Measurements from ENCODE around the gene GFI1.
"Not testable (repeated sequence)": the region's sequence is repeated elsewhere in the genome, so short reads cannot be mapped to it uniquely, and the experiment has no call there.

Gene GFI1

DNA sequence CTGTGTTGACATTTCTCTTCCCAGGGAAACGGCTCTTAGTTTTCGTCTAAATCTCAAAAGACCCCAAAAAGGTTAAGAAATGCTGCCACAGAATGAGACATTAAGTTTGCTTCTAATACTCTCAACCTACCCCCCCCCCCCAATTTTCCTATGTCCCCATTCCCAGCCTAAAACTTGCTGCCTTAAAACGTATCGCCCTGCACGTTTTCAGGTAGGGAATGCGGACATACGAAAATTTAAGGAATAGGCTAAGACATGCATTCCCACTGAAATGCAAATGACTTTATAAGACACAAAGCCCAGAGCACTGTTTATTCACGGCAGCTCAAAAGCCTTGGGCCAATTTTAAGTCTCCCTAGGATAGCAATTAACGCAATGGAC is 45.4 kb downstream of the GFI1 start:
- Mint-ChIP-seq H3K27ac (no peak overlapping the region), H3K27me3 (peaks cover 5% of the 10 kb centered on the region)

DNA sequence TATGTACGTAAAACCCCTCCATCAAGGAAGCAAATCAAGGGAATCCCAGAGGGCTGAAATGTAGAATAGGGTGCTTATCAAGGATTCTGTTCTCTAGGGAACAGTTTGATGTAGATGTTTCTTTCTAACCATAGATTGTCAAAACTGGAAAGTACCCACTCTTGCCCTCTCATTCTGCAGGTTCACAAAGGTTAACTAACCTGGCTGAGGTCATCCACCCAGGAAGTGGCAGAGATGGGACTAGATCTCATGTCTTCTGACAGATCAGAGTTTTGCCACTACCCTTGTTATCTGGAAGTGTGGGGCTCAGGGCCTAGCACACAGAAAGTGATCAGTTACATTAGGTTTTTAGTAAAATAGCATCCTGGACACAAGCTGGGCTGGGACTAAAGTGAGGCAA is 47.4 kb downstream of the GFI1 start:
- peaks cover 7% of the 10 kb centered on the region for H3K4me1 Mint-ChIP-seq
- no peaks in the 10 kb centered on the region for H3K27me3 Mint-ChIP-seq
- CTCF ChIA-PET, result no interaction called here
- no peaks in the 10 kb centered on the region for H3K9me3 Mint-ChIP-seq
- H3K4me3 Mint-ChIP-seq, result no peak overlapping the region
- DNase-seq, result no peak
- no peak overlapping the region for H3K27ac Mint-ChIP-seq
- no peaks in the 10 kb centered on the region for H3K36me3 Mint-ChIP-seq

More for the DNA sequence above, 45.4 kb downstream of the GFI1 start:
- Mint-ChIP-seq H3K9me3 (no peaks in the 10 kb centered on the region), H3K4me3 (no peak overlapping the region), H3K36me3 (no peaks in the 10 kb centered on the region), H3K4me1 (peaks cover 7% of the 10 kb centered on the region)
- no peak for DNase-seq
- CTCF ChIA-PET, result interaction anchor here (1.0 kb wide), 1 partner anchor 131 kb away, joined by 3 read pairs; no protein-coding TSS in a partner anchor

DNA sequence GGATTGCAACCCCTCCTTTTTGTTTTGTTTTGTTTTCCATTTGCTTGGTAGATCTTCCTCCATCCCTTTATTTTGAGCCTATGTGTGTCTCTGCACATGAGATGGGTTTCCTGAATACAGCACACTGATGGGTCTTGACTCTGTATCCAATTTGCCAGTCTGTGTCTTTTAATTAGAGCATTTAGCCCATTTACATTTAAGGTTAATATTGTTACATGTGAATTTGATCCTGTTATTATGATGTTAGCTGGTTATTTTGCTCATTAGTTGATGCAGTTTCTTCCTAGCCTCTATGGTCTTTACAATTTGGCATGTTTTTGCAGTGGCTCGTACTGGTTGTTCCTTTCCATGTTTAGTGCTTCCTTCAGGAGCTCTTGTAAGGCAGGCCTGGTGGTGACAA is 52.2 kb downstream of the GFI1 start:
- H3K27me3 Mint-ChIP-seq, DNase-seq, H3K27ac Mint-ChIP-seq, H3K36me3 Mint-ChIP-seq, H3K4me3 Mint-ChIP-seq, H3K4me1 Mint-ChIP-seq, CTCF ChIA-PET, H3K9me3 Mint-ChIP-seq: not testable (repeated sequence)

DNA sequence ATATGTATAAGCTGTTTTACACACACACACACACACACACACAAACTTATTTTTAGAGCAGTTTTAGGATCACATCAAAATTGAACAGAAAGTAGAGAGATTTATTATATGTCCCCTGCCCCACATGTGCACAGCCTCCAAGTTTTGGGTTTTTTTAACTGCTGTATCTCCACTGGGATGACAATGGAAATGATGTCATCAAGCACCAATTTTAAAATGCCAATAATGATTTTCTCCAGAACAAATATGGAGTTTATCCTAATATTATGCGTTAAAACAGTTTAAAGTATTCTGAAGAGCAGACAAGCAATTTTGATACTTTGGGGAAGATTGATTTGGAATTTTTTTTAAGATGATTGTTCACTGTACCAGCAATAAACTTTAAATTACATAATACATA is 56.7 kb downstream of the GFI1 start:
- Mint-ChIP-seq H3K36me3 (no peaks in the 10 kb centered on the region), H3K27me3 (no peaks in the 10 kb centered on the region), H3K4me1 (no peaks in the 10 kb centered on the region), H3K27ac (no peak overlapping the region), H3K9me3 (peaks cover 3% of the 10 kb centered on the region), H3K4me3 (no peak overlapping the region)
- CTCF ChIA-PET, result no interaction called here
- no peak for DNase-seq

DNA sequence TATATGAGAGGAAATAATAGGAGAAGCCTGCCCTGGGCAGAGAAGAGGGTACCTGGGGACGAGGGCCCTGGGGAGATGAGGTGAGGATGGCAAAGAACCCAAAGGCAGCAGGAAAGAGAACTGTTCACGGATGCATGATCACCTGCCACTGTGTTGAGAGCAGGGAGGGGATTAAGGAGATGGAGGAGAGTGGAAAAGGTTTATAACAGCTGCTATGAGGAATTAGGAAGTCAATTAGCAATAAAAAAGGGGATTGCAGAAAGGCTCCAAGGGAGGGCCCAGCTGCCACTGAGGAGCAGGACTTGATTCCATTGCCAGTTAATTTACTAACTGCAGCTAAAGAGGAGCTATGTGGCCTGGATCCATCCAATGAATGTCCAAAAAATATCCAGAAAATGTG is 61.1 kb downstream of the GFI1 start:
- Mint-ChIP-seq H3K9me3 (no peaks in the 10 kb centered on the region), H3K36me3 (no peaks in the 10 kb centered on the region)

More for the DNA sequence above, 61.1 kb downstream of the GFI1 start:
- no peak for DNase-seq
- H3K27ac Mint-ChIP-seq, result no peak overlapping the region
- H3K4me3 Mint-ChIP-seq, result no peak overlapping the region
- H3K27me3 Mint-ChIP-seq, result peaks cover 7% of the 10 kb centered on the region
- H3K4me1 Mint-ChIP-seq, result no peaks in the 10 kb centered on the region
- CTCF ChIA-PET, result no interaction called here
